Left lung (tissue), 10 donors: ENCODE measurements around the gene CREBBP. TPM values are rescaled to one million over a fixed set of nuclear protein-coding genes. Genes with fewer than 3 reads are reported as not detected.

Source experiments
- ATAC-seq: fragments of 200-7000 bp; cut with Tn5 transposase; one replicate; pipeline ENCODE4 v1.9.1; 2020; ENCODE audit warnings: moderate library complexity
- DNase-seq, 4 donors: peaks; one replicate each; pipeline ENCODE4 v3.0.0-alpha.2; 2013 to 2020
- H3K27ac ChIP-seq, 2 donors: fragments of 200-600 bp; sonication (generic) in 1 of 2; one replicate each; pipeline versions ENCODE4 v1.5.0 to v1.8.0; 2020 to 2021
- H3K27me3 ChIP-seq, 2 donors: fragments of 200-600 bp; sonication (generic) in 1 of 2; one replicate each; pipeline versions ENCODE4 v1.5.0 to v1.8.0; 2020 to 2021
- H3K36me3 ChIP-seq, 2 donors: fragments of 200-600 bp; sonication (generic) in 1 of 2; one replicate each; pipeline versions ENCODE4 v1.5.0 to v1.8.0; 2020 to 2021
- H3K4me1 ChIP-seq, 2 donors: fragments of 200-600 bp; one replicate each; pipeline ENCODE4 v1.8.0; 2021
- H3K4me3 ChIP-seq, 2 donors: fragments of 200-600 bp; sonication (generic) in 1 of 2; one replicate each; pipeline versions ENCODE4 v1.5.0 to v1.8.0; 2020 to 2021; ENCODE audit warnings: mild to moderate bottlenecking in 1 of 2
- H3K9me3 ChIP-seq, 2 donors: fragments of 200-600 bp; sonication (generic) in 1 of 2; one replicate each; pipeline versions ENCODE4 v1.5.0 to v1.8.0; 2020 to 2021
- intact Hi-C, 2 donors: fragments of 100-400 bp; cut with DNase I; formaldehyde crosslinking; loops; one replicate each; pipeline versions ENCODE4 v1.11.2 to v1.14.2; 2022
- polyA plus RNA-seq, 6 donors: library from polyadenylated mRNA; unstranded; fragments of 120-200 nt; gene quantifications; one replicate each; pipeline ENCODE4 v1.2.1, GENCODE V29; 2013; ENCODE audit not compliant: insufficient read length in 6 of 6
- total RNA-seq, 2 donors: library from RNA; stranded (reverse); fragmentation: NEBNext Ultra II Directional; extraction: Animal tissue kit (Norgen Biotek cat#: 25700); gene quantifications; one replicate each; pipeline ENCODE4 v1.2.1, GENCODE V29; 2021
- TF ChIP-seq, protein P1 (sequence below), 2 donors: fragments of 200-600 bp; sonication (generic) in 1 of 2; IDR thresholded peaks; one replicate each; pipeline versions ENCODE4 v1.5.0 to v1.8.0; 2021; ENCODE audit warnings: antibody characterized with exemption in 2 of 2
- donor health status: DM: no; HTN: yes; CAD: no.
- donor health status: DM: no; HTN: no; CAD: no.

The CREBBP gene
- total and polyA plus RNA-seq, 8 donors: 48.3 to 112 (median 104) TPM

DNA sequence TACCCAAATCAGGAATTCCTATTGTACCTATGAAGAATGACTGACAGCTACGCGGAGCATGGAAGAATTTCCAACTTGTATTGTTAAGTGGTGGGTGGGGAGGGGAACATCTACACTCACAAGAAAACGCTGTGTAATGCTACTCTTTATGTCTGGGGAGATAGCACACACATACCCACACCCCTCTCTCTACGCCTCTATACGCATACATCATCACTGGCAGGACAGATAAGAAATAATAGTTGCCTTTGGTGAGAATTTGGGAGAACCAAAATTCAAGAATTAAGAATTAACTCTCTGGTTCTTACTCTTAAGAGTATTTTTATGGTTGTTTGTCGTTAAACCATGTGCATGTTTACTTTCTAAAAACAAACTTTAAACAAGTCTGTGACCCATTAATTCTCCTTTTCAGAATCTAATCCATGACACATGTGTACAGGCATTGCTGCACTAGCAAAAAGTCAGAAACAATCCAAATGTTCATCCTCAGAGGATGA lies 33.9 kb downstream of the CREBBP start:
- Histone ChIP-seq H3K9me3 (no peaks in the 10 kb centered on the region), H3K4me1 (peaks cover 10 to 37% of the 10 kb centered on the region in 2 donors), H3K27me3 (no peaks in the 10 kb centered on the region), H3K4me3 (no peak overlapping the region), H3K27ac (no peak overlapping the region), H3K36me3 (peaks cover 4 to 30% of the 10 kb centered on the region in 2 donors)
- intact Hi-C loops: no loop called here
- ATAC-seq: no peak
- TF ChIP-seq, protein P1, sequence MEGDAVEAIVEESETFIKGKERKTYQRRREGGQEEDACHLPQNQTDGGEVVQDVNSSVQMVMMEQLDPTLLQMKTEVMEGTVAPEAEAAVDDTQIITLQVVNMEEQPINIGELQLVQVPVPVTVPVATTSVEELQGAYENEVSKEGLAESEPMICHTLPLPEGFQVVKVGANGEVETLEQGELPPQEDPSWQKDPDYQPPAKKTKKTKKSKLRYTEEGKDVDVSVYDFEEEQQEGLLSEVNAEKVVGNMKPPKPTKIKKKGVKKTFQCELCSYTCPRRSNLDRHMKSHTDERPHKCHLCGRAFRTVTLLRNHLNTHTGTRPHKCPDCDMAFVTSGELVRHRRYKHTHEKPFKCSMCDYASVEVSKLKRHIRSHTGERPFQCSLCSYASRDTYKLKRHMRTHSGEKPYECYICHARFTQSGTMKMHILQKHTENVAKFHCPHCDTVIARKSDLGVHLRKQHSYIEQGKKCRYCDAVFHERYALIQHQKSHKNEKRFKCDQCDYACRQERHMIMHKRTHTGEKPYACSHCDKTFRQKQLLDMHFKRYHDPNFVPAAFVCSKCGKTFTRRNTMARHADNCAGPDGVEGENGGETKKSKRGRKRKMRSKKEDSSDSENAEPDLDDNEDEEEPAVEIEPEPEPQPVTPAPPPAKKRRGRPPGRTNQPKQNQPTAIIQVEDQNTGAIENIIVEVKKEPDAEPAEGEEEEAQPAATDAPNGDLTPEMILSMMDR (IDR thresholded peaks at IDR 0.05): no peak
- DNase-seq: no peak

- peaks cover 10 to 40% of the 10 kb centered on the region in 2 donors for H3K4me1 ChIP-seq
- no peak overlapping the region for H3K4me3 ChIP-seq
- peaks cover 4 to 30% of the 10 kb centered on the region in 2 donors for H3K36me3 ChIP-seq
- DNase-seq (no peak), ATAC-seq (no peak)
- no peaks in the 10 kb centered on the region for H3K9me3 ChIP-seq
- H3K27ac ChIP-seq: no peak overlapping the region
- intact Hi-C loops: no loop called here
- no peaks in the 10 kb centered on the region for H3K27me3 ChIP-seq
- TF ChIP-seq, protein P1 (IDR thresholded peaks at IDR 0.05): no peak
Measured at GRCh38 chr16:3846087-3846486, 34.4 kb downstream of the CREBBP start.

DNA sequence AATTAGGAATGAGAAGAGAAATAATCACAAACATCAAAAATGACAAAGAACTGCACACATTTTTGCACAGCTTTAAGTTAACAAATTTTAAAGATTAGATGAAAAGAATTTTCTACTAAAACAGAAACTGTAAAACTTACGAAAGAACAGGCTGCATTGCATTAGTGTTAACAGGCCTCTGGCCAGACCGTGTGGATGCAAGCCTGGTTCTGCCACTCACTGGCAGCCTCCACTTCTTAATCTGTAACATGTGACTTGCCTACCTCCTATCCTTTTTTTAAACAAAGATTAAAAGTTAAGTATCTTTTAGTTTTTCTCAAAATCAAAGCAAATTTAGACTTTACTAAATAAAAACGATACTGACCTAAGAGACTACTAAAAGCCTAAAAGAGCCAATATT lies 37.5 kb downstream of the CREBBP start:
- Histone ChIP-seq H3K4me1 (peaks cover 10 to 38% of the 10 kb centered on the region in 2 donors), H3K9me3 (no peaks in the 10 kb centered on the region), H3K27ac (no peak overlapping the region), H3K36me3 (peaks cover 0 to 6% of the 10 kb centered on the region in 2 donors), H3K27me3 (no peaks in the 10 kb centered on the region), H3K4me3 (no peak overlapping the region)
- DNase-seq: no peak
- peak; percentile 63 for ATAC-seq
- intact Hi-C loops: no loop called here
- TF ChIP-seq, protein P1 (IDR thresholded peaks at IDR 0.05): no peak

DNA sequence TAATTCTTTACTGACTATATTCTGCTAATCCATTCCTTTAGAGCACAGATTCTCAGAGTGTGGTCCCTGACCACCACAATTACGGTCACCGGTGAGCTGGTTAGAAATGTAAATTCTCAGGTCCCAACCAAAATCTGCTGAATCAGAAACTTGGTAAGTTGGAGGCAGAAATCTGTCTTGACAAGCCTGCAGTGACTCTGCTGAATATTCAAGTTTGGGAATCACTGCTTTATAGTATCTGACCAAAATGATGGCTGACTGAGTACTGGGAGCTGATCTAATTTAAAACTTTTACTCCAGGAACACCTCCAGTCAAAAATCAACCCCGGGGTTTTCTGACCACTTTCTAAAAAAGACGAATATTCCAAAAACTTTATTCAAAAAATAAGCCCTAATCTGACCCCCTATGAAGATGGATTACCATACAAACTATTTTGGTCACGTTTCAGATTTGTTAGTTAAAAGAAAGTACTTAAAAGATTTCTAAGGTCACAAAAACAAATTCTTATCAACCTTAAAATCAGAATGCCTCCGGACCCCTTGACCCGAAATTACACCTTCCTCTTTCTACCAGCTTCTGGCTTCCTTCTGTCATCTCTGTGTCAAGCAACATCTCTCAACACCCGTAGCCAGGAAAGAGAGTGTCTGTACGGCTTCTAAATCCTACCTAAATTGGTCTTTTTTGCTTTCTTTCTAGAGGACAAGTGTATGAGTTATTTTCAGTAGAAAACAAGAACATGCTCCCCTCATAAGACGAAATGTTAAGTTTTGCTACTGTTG lies 38.6 kb downstream of the CREBBP start:
- Histone ChIP-seq H3K4me3 (no peak overlapping the region), H3K36me3 (no peaks in the 10 kb centered on the region), H3K27me3 (no peaks in the 10 kb centered on the region), H3K27ac (peak overlapping the region in 1 of 2 donors; percentile 28), H3K9me3 (no peaks in the 10 kb centered on the region), H3K4me1 (peaks cover 10 to 37% of the 10 kb centered on the region in 2 donors)
- ATAC-seq: no peak
- intact Hi-C loops: no loop called here
- DNase-seq: no peak
- TF ChIP-seq, protein P1 (IDR thresholded peaks at IDR 0.05): no peak

DNA sequence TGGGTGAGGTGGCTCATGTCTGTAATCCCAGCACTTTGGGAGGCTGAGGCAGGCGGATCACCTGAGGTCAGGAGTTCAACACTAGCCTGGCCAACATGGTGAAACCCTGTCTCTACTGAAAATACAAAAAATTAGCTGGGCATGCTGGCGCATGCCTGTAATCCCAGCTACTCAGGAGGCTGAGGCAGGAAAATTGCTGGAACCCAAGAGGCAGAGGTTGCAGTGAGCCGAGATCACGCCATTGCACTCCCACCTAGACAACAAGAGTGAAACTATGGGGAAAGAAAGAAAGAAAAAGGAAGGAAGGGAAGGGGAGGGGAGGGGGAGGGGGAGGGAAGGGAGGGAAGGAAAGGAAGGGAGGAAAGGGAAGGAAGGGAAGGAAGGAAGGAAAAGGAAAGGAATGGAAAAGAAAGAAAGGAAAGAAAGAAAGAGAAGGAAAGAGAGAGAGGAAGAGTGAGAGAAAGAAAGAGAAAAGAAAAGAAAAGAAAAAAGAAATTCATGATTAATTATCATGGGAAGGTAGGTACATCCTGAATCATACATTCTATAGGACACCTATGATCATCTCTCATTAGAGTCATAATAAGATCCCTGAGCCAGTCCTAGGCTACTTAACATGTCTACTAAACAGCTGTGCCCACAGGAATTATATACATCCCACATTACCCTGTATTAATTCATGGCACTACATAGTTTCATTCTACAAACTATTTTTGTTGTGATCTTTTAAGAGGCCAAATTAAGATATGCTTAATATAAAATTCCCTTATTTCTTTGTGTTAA lies 40.9 kb downstream of the CREBBP start:
- ATAC-seq (no peak), DNase-seq (no peak)
- H3K9me3 ChIP-seq: no peaks in the 10 kb centered on the region
- H3K4me1 ChIP-seq: peaks cover 10 to 32% of the 10 kb centered on the region in 2 donors
- H3K27me3 ChIP-seq: no peaks in the 10 kb centered on the region
- no peak overlapping the region for H3K4me3 ChIP-seq
- intact Hi-C loops: no loop called here
- no peaks in the 10 kb centered on the region for H3K36me3 ChIP-seq
- TF ChIP-seq, protein P1 (IDR thresholded peaks at IDR 0.05): no peak
- no peak overlapping the region for H3K27ac ChIP-seq
